ENCODE results near the gene IGIP. TPM values are rescaled to one million over a fixed set of nuclear protein-coding genes. Genes with fewer than 3 reads are reported as not detected.

The IGIP gene
- total and polyA plus RNA-seq, 2 donors from 2014 or later, result 13.2 to 15.5 TPM

- FAIRE-seq, result no peak
- intact Hi-C loops (cut with DNase I), result no loop called here
- DNase-seq, result no peak
- peaks cover 0 to 7% (median 3%) of the 10 kb centered on the region in 3 donors for H3K4me1 ChIP-seq (ENCODE audit: control insufficient read depth in 2 of 3, insufficient read depth in 2 of 3, low read depth in 1 of 3, low read length in 3 of 3)
- H3K27ac ChIP-seq (ENCODE audit: low read depth in 2 of 2, low read length in 2 of 2), result no peak overlapping the region
- no peaks in the 10 kb centered on the region for H3K9me3 ChIP-seq (ENCODE audit: control insufficient read depth in 2 of 3, insufficient read depth in 1 of 3, low read length in 3 of 3)
- no peaks in the 10 kb centered on the region for H3K27me3 ChIP-seq (ENCODE audit: control insufficient read depth, insufficient read depth, low read length)
- no peak overlapping the region for H3K4me3 ChIP-seq (ENCODE audit: low read length in 3 of 3)
- no peak overlapping the region for H3K9ac ChIP-seq (ENCODE audit: low read length in 3 of 3)
- TF ChIP-seq, protein P1, sequence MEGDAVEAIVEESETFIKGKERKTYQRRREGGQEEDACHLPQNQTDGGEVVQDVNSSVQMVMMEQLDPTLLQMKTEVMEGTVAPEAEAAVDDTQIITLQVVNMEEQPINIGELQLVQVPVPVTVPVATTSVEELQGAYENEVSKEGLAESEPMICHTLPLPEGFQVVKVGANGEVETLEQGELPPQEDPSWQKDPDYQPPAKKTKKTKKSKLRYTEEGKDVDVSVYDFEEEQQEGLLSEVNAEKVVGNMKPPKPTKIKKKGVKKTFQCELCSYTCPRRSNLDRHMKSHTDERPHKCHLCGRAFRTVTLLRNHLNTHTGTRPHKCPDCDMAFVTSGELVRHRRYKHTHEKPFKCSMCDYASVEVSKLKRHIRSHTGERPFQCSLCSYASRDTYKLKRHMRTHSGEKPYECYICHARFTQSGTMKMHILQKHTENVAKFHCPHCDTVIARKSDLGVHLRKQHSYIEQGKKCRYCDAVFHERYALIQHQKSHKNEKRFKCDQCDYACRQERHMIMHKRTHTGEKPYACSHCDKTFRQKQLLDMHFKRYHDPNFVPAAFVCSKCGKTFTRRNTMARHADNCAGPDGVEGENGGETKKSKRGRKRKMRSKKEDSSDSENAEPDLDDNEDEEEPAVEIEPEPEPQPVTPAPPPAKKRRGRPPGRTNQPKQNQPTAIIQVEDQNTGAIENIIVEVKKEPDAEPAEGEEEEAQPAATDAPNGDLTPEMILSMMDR (IDR thresholded peaks at IDR 0.05; ENCODE audit: borderline replicate concordance, extremely low read depth, insufficient read depth), result no peak
- no peaks in the 10 kb centered on the region for H3K36me3 ChIP-seq (ENCODE audit: control insufficient read depth in 2 of 3, insufficient read depth in 3 of 3, low read length in 3 of 3)
Observed at GRCh38 chr5:140126315-140127012, 727 bp downstream of the IGIP start.

DNA sequence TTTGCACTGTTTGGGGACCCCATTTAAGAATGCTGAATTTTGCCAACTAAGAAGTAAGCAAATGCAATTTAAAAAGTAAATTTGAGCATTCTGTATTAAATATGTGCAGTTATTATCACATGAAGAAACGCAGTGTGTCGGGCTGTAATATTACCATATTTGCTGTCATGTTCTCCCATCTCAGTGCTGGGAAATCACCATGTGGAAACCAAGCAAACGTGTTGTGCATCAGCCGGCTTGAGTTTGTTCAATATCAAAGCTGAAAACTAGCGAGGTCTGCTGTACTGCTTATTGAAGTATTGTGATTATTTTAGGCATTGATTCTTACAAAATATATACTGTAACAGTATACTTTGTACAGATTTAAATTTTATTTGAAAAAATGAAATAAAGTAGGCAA is 2.6 kb downstream of the IGIP start:
- no peak for FAIRE-seq
- TF ChIP-seq, protein P1 (IDR thresholded peaks at IDR 0.05; ENCODE audit: borderline replicate concordance, extremely low read depth, insufficient read depth), result no peak
- intact Hi-C loops (cut with DNase I), result no loop called here

DNA sequence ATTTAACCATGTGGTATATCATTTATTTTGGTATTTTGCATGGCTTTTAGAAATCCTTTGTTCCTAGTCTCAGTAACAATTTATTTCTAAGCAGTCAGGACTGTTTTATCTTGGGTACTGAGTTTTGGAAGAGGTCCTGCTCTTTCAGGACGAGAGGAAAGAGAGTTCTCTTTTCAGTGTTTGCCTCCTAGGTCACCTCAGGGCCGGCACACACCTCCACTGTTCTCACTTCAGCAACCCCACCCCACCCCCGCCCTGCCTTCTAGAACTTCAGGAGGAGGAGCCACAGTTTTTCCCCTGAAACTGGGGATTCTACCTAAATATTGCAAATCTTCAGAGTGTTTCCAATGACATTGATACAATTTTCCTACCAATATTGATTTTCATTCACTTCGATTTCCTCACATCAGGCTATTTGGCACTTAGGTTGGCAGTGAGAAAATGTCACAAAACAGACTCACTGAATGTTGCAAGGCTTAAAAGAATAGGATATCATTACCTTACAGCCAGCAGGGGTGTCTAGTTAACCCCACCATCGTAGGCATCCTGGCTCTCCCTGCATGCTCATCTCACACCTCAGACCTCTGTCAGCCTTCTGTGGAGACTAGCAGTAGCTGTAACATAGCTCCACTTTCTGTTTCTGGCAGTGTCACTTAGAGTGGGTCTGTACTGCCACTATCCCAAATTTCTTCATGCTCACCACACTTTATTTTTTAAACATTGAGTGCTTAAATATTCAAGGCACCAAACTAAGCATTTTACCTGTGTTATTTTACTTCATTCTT is 5.4 kb downstream of the IGIP start:
- intact Hi-C loops (cut with DNase I), result no loop called here
- Histone ChIP-seq H3K4me1 (ENCODE audit: control insufficient read depth in 2 of 3, insufficient read depth in 2 of 3, low read depth in 1 of 3, low read length in 3 of 3) (peaks cover 0 to 10% (median 2%) of the 10 kb centered on the region in 3 donors), H3K4me3 (ENCODE audit: low read length in 3 of 3) (no peak overlapping the region), H3K9ac (ENCODE audit: low read length in 3 of 3) (no peak overlapping the region), H3K36me3 (ENCODE audit: control insufficient read depth in 2 of 3, insufficient read depth in 3 of 3, low read length in 3 of 3) (no peaks in the 10 kb centered on the region), H3K27ac (ENCODE audit: low read depth in 2 of 2, low read length in 2 of 2) (no peak overlapping the region), H3K27me3 (ENCODE audit: control insufficient read depth, insufficient read depth, low read length) (no peaks in the 10 kb centered on the region), H3K9me3 (ENCODE audit: control insufficient read depth in 2 of 3, insufficient read depth in 1 of 3, low read length in 3 of 3) (no peaks in the 10 kb centered on the region)
- TF ChIP-seq, protein P1 (IDR thresholded peaks at IDR 0.05; ENCODE audit: borderline replicate concordance, extremely low read depth, insufficient read depth), result no peak
- FAIRE-seq (no peak), DNase-seq (no peak)

More for the DNA sequence above, 2.6 kb downstream of the IGIP start:
- no peaks in the 10 kb centered on the region for H3K27me3 ChIP-seq (ENCODE audit: control insufficient read depth, insufficient read depth, low read length)
- no peak overlapping the region for H3K4me3 ChIP-seq (ENCODE audit: low read length in 3 of 3)
- no peak overlapping the region for H3K27ac ChIP-seq (ENCODE audit: low read depth in 2 of 2, low read length in 2 of 2)
- DNase-seq, result no peak
- H3K9ac ChIP-seq (ENCODE audit: low read length in 3 of 3), result no peak overlapping the region
- peaks cover 0 to 14% (median 7%) of the 10 kb centered on the region in 3 donors for H3K4me1 ChIP-seq (ENCODE audit: control insufficient read depth in 2 of 3, insufficient read depth in 2 of 3, low read depth in 1 of 3, low read length in 3 of 3)
- H3K9me3 ChIP-seq (ENCODE audit: control insufficient read depth in 2 of 3, insufficient read depth in 1 of 3, low read length in 3 of 3), result no peaks in the 10 kb centered on the region
- no peaks in the 10 kb centered on the region for H3K36me3 ChIP-seq (ENCODE audit: control insufficient read depth in 2 of 3, insufficient read depth in 3 of 3, low read length in 3 of 3)
